ENCODE results near the gene ANO6. TPM values are rescaled to one million over a fixed set of nuclear protein-coding genes. Genes with fewer than 3 reads are reported as not detected.

Gene ANO6
- total and polyA plus RNA-seq, 2 donors (not counting 1 experiment from before 2014, with no cell fraction given), result 6.6 to 19.5 TPM

GRCh38 chr12:45269412-45269751, 53.5 kb downstream of the ANO6 start:
- Mint-ChIP-seq H3K27me3 (no peaks in the 10 kb centered on the region), H3K9me3 (ENCODE audit: insufficient read depth) (no peaks in the 10 kb centered on the region), H3K4me1 (peaks cover 10% of the 10 kb centered on the region), H3K27ac (no peak overlapping the region), H3K4me3 (no peak overlapping the region)
- Histone ChIP-seq H2AFZ (ENCODE audit: insufficient read depth, low read depth, low read length, poor library complexity, severe bottlenecking) (no peak overlapping the region), H3K4me1 (ENCODE audit: control insufficient read depth in 2 of 2, insufficient read depth in 2 of 2, low read length in 2 of 2) (peaks cover 4% of the 10 kb centered on the region in 2 donors), H3K9me3 (ENCODE audit: control extremely low read depth in 1 of 3, control insufficient read depth in 2 of 3, insufficient read depth in 1 of 3, low read length in 2 of 3) (no peaks in the 10 kb centered on the region), H3K4me2 (replicated peaks; ENCODE audit: low read depth, low read length, poor library complexity, severe bottlenecking) (no peak overlapping the region), H3K27me3 (replicated peaks in 1 of 4; ENCODE audit: control extremely low read depth in 1 of 4, control insufficient read depth in 3 of 4, insufficient read depth in 4 of 4, low read length in 3 of 4) (no peaks in the 10 kb centered on the region), H3K27ac (ENCODE audit: low read length in 2 of 2) (no peak overlapping the region), H3K79me2 (ENCODE audit: control insufficient read depth, insufficient read depth, low read length) (peaks cover 13% of the 10 kb centered on the region), H3K36me3 (replicated peaks in 1 of 2; ENCODE audit: control extremely low read depth in 1 of 2, control insufficient read depth in 1 of 2, extremely low read depth in 1 of 2, insufficient read depth in 2 of 2, low read length in 1 of 2) (no peaks in the 10 kb centered on the region), H3K9ac (ENCODE audit: low read length) (no peak overlapping the region), H3K4me3 (ENCODE audit: control extremely low read depth in 1 of 5, extremely low read depth in 1 of 5, insufficient read depth in 1 of 5, low read depth in 2 of 5, low read length in 4 of 5) (no peak overlapping the region), H4K20me1 (ENCODE audit: control insufficient read depth, insufficient read depth, low read length, poor library complexity, severe bottlenecking) (peaks cover 7% of the 10 kb centered on the region)
- DNase-seq (no peak), ATAC-seq (ENCODE audit: low read depth) (no peak)
- 100% methylated on average over 1 of the region's 2 CpGs for WGBS (ENCODE audit: insufficient coverage)
- ChIA-PET CTCF (no interaction called here), POLR2A (no interaction called here)
- no peak for TF ChIP-seq EZH2 (IDR thresholded peaks at IDR 0.05; ENCODE audit: borderline replicate concordance, insufficient read depth, low read depth, low read length, poor library complexity, severe bottlenecking)
- TF ChIP-seq, protein P1, sequence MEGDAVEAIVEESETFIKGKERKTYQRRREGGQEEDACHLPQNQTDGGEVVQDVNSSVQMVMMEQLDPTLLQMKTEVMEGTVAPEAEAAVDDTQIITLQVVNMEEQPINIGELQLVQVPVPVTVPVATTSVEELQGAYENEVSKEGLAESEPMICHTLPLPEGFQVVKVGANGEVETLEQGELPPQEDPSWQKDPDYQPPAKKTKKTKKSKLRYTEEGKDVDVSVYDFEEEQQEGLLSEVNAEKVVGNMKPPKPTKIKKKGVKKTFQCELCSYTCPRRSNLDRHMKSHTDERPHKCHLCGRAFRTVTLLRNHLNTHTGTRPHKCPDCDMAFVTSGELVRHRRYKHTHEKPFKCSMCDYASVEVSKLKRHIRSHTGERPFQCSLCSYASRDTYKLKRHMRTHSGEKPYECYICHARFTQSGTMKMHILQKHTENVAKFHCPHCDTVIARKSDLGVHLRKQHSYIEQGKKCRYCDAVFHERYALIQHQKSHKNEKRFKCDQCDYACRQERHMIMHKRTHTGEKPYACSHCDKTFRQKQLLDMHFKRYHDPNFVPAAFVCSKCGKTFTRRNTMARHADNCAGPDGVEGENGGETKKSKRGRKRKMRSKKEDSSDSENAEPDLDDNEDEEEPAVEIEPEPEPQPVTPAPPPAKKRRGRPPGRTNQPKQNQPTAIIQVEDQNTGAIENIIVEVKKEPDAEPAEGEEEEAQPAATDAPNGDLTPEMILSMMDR (IDR thresholded peaks at IDR 0.05), result no peak
- intact Hi-C loops (cut with micrococcal nuclease), result no loop called here

GRCh38 chr12:45270951-45271350, 55.1 kb downstream of the ANO6 start:
- H3K79me2 ChIP-seq (ENCODE audit: control insufficient read depth, insufficient read depth, low read length), result peaks cover 13% of the 10 kb centered on the region

More at GRCh38 chr12:45270951-45271350, 55.1 kb downstream of the ANO6 start:
- DNase-seq (no peak), ATAC-seq (ENCODE audit: low read depth) (no peak)
- no peak overlapping the region for H3K4me3 ChIP-seq (ENCODE audit: control extremely low read depth in 1 of 5, extremely low read depth in 1 of 5, insufficient read depth in 1 of 5, low read depth in 2 of 5, low read length in 4 of 5)
- no peak overlapping the region for H2AFZ ChIP-seq (ENCODE audit: insufficient read depth, low read depth, low read length, poor library complexity, severe bottlenecking)
- no peaks in the 10 kb centered on the region for H3K36me3 ChIP-seq (replicated peaks in 1 of 2; ENCODE audit: control extremely low read depth in 1 of 2, control insufficient read depth in 1 of 2, extremely low read depth in 1 of 2, insufficient read depth in 2 of 2, low read length in 1 of 2)
- ChIA-PET CTCF (interaction anchor here (1.0 kb wide), 1 partner anchor 53 kb away, joined by 5 read pairs; no protein-coding TSS in a partner anchor), POLR2A (no interaction called here)
- peaks cover 7% of the 10 kb centered on the region for H4K20me1 ChIP-seq (ENCODE audit: control insufficient read depth, insufficient read depth, low read length, poor library complexity, severe bottlenecking)
- no peak overlapping the region for H3K4me3 Mint-ChIP-seq
- intact Hi-C loops (cut with micrococcal nuclease), result no loop called here
- H3K4me1 ChIP-seq (ENCODE audit: control insufficient read depth in 2 of 2, insufficient read depth in 2 of 2, low read length in 2 of 2), result peaks cover 4% of the 10 kb centered on the region in 2 donors
- no peaks in the 10 kb centered on the region for H3K9me3 ChIP-seq (ENCODE audit: control extremely low read depth in 1 of 3, control insufficient read depth in 2 of 3, insufficient read depth in 1 of 3, low read length in 2 of 3)
- H3K27me3 ChIP-seq (replicated peaks in 1 of 4; ENCODE audit: control extremely low read depth in 1 of 4, control insufficient read depth in 3 of 4, insufficient read depth in 4 of 4, low read length in 3 of 4), result no peaks in the 10 kb centered on the region
- no peak for TF ChIP-seq EZH2 (IDR thresholded peaks at IDR 0.05; ENCODE audit: borderline replicate concordance, insufficient read depth, low read depth, low read length, poor library complexity, severe bottlenecking)
- TF ChIP-seq, protein P1 (IDR thresholded peaks at IDR 0.05), result no peak
- 100% methylated on average over 2 of the region's 3 CpGs for WGBS (ENCODE audit: insufficient coverage)
- no peaks in the 10 kb centered on the region for H3K9me3 Mint-ChIP-seq (ENCODE audit: insufficient read depth)
- no peaks in the 10 kb centered on the region for H3K27me3 Mint-ChIP-seq
- no peak overlapping the region for H3K27ac ChIP-seq (ENCODE audit: low read length in 2 of 2)
- H3K4me2 ChIP-seq (replicated peaks; ENCODE audit: low read depth, low read length, poor library complexity, severe bottlenecking), result no peak overlapping the region
- H3K9ac ChIP-seq (ENCODE audit: low read length), result no peak overlapping the region
- no peak overlapping the region for H3K27ac Mint-ChIP-seq
- H3K4me1 Mint-ChIP-seq, result peaks cover 10% of the 10 kb centered on the region

Measured in B cell (primary cell).